GM19372 (cell line): Measurements from ENCODE around the gene ARL13B.
"Not testable (repeated sequence)": the region's sequence is repeated elsewhere in the genome, so short reads cannot be mapped to it uniquely, and the experiment has no call there.

ENCODE experiments used
- ATAC-seq: cut with Tn5 transposase; IDR thresholded peaks from one replicate; pipeline ENCODE4 v1.9.1; 2021; ENCODE audit warnings: mild to moderate bottlenecking, low read depth, moderate library complexity; ENCODE audit not compliant: unreplicated experiment

Gene ARL13B

DNA sequence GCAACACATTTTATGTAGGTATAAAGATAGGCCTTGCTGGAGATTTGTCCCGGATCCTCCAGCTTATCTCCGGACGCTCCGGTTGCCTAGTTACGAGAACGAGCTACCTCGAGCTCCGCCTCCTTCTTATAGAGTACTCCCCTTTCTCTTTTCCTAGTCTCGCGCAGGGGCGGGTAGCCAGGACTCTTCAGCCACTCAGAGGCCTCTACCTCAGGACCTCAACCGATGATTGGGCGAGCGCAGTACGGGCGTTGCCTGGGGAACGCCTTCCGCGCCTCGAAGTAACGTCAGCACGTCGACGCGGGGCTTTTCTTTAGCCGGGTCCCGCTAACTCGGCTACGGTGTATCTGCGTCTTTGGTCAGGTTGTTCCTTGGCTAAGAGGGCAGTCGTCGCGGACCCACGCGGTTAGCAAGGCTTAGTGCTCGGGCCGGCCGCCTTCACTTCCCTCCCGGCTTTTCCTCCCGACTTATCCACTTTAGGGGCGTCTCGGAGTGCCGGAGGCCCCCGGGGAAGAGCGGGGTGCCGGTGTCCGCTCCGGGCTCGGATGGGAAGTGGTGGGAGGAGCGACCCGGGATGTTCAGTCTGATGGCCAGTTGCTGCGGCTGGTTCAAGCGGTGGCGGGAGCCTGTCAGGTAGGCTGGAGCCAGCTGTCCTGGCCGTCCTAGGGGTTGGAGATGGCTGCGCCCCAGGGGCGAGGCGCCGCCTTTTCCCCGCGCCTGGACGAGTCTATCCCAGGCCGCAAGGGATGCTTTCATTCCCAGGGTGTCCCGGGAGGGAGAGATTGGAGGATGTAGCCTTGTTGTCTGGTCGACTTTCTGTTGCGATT lies at the start of gene ARL13B:
Gene ARL13B (plus strand): TSS at position 306 of the 827 bp plus-strand sequence. CDS start 269 bp downstream, at position 575.
- peak; percentile 100 for ATAC-seq

DNA sequence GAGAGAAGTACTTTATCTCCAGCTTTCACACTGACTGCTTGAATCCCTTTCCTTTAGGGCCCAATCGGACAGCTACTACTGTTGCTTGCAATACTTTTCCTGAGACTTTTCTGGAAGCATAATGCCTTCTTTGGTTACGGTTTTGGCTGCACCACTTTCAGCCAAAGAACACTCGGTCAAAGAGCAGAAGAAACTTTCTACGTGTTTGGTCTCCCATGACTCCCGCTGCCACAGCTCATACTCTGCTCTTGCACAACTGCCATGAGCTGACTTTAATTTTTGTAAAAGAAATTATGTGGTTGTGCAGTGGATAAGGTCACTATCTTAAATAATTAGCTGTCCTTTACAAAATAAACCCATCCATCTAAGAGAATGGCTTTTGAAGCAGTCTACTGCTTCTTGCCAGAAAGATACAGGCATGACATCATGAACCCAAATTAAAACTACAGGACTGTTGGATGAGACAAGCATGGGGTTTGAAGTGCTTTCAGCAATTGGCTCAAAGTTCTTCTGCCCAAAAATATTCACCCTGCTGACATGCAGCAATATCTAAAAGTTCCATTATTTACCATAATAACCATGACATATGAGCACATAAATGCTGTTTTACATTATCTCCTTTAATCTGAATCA lies 48.2 kb upstream of the ARL13B start:
- no peak for ATAC-seq

- no peak for ATAC-seq
These were observed 45.4 kb upstream of the ARL13B start for GRCh38 chr3:93934366-93935046.

- no peak for ATAC-seq
These were observed 43.4 kb upstream of the ARL13B start for GRCh38 chr3:93936549-93936948.

DNA sequence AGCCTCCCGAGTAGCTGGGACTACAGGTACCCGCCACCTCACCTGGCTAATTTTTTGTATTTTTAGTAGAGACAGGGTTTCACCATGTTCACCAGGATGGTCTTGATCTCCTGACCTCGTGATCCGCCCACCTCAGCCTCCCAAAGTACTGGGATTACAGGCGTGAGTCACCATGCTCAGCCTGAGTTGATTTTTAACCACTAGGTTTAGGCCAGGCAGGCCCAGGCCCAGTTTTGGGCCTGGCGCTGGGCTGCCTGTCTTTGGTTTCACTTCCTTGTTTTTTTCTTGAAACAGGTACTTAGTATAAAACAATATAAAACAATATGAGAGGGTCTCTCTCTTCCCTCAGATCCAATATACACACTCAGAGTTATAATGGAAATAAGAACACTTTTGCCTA lies 42.5 kb upstream of the ARL13B start:
- not testable (repeated sequence) for ATAC-seq

DNA sequence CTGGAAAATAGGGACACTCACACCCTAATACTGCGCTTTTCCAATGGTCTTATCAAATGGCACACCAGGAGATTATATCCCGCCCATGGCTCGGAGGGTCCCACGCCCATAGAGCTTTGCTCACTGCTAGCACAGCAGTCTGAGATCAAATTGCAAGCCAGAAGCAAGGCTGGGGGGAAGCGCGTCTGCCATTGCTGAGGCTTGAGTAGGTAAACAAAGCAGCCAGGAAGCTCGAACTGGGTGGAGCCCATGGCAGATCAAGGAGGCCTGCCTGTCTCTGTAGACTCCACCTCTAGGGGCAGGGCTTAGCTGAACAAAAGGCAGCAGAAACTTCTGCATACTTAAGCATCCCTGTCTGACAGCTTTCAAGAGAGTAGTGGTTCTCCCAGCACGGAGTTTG lies 30.0 kb upstream of the ARL13B start:
- ATAC-seq = not testable (repeated sequence)

DNA sequence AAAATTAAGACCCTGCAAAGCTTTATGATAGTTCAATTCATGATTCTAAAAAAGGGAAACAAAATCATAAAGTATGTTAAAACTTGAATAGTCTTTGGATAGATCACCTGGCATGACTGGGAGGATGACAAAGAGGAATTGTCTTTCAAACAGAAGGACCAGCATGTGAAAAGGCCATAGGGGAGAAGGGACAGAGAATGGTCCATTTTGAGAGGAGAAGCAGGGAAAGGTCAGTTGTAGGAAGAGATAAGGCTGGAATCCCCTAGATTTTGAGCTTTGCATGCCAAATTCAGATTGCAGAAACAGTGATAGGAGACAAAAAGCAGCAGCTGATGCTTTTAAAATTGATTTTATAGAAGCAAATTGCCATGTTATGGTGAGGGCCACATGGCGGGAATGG lies 18.9 kb upstream of the ARL13B start:
- ATAC-seq = no peak

- no peak for ATAC-seq
These were observed 18.5 kb upstream of the ARL13B start for GRCh38 chr3:93961489-93961888.

DNA sequence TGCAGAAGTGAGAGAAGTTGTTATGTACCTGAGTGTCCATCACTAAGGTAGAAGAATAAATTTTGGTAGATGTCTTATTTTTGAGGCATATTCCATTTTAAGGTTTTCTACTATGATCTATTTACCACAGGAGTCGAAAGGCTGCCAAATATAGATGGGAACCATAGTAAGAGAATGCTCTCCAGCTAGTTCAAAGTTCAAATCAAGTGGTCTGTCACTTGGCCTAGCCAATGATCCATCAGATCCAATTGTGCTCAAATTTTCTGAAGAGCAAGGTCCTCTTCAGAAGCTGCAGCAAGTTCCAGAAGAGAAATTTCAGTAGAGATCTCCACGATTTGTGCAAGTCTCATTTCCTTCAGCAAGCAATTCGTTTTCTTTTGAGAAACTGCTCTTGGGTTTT lies 17.2 kb upstream of the ARL13B start:
- ATAC-seq = no peak

- ATAC-seq = not testable (repeated sequence)
These were observed 14.8 kb upstream of the ARL13B start for GRCh38 chr3:93965106-93965505.

DNA sequence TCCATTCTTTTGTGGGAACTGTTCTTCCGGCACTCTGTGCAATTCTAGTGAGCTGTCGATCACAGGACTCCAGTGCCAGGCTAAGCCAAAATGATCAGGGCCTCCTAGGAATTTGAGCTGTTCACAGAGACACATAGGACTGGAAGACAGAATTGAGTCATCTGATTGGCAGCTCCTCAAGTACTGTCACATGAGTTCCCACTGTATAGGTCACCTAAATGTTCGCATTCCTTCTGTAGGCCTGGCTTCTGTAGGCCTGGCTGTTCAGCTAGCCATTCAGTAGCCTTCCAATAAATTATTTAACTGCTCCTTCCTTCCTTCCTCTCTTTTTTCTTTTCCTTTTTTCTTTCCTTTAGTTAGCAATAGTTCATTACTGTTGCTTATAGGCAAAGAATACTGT lies 10.5 kb upstream of the ARL13B start:
- no peak for ATAC-seq

GRCh38 chr3:93969997-93970396 lies 10.0 kb upstream of the ARL13B start:
- ATAC-seq = no peak

DNA sequence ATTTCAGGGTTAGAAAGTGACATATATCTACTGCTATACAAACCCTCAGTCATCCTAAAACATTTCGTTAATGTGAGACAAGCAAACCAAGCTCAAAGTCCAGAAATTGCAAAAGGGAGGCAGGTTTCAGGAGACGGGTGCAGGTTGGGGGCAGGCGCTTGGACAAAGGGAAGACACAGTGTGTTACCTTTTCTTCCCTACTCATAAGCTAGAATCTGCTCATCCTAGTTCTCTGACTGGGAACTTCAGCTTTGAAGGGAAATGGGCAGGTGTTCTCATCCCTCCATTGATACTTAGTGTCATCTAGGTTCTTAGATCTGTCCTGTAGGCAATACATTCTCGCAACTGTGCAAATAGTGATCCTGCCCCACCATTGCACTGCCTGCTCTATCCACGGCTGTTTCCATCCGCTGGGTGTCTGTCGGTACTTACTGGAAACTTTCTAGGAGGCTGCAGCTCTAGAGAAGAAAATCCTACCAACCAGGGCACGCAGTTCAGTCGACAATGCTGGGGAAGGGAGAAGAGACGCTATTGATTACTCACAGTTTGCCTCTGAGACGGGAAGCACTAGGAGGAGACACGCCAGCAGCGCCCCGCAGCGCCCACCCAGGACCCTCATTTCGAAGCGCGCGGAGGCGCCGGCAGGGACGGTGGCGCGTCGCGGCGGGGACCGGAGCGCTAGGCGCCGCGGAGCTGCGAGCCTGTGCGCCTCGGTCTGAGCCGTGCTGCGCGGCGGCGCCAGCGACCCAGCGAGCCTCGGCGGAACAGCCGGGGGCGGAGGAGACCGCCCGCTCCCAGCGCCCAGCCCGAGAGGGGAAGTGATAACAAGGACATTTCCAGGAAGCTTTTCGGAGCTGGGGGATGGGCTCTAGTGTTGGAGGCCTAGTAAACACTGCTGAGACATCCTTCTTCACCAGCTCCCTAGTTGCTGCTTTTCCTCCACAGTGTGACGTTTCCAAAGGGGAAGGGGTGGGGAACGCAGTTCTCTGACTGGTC lies 6.5 kb upstream of the ARL13B start, which contains the start of gene PROS1:
Gene PROS1 (minus strand): TSS at position 766 of the 996 bp plus-strand sequence. CDS start 147 bp downstream, at position 619.
- ATAC-seq = peak; percentile 91

- no peak for ATAC-seq
These were observed 1.7 kb downstream of the ARL13B start for GRCh38 chr3:93981649-93982048.

DNA sequence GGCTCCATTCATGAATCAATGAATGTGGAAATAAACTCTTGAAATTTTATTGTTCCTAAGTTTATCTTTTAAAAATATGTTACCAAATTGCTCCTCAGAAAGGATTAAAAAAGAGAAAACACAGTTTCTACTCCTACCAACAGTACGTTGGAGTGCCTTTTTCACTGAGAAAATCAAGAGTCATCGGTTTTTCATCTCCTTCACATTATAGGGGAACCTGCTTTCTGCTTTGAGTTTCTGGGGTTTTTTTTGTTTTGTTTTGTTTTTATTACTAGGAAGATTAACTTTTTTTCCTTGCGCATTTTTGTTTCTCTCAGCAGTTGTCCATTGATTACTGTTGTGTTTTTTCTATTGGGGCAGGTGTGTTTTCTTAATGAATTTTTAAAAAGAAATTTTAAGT lies 3.5 kb downstream of the ARL13B start:
- ATAC-seq = no peak

GRCh38 chr3:93984618-93985017 lies 4.7 kb downstream of the ARL13B start:
- no peak for ATAC-seq

- ATAC-seq = no peak
These were observed 8.3 kb downstream of the ARL13B start for GRCh38 chr3:93988283-93988682.

DNA sequence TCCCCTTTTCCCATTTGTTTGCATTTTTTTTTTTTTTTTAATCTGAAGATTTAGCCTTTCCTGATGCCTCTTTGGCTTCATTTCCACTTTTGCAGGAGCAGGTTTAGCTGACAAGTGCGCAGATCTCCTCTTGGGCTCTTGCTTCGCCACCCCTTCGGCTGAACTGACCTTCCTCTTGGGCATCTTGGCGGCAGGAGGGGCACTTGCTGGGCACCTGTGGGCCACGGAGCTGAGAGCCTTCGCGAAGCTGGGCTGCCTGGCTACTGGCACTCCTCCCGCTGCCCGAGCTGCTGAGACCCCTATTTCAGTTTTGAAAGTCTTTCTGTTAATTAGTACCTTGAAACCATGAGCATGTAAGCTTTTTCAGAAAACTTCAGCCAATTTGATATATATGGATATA lies 8.8 kb downstream of the ARL13B start:
- ATAC-seq = no peak

DNA sequence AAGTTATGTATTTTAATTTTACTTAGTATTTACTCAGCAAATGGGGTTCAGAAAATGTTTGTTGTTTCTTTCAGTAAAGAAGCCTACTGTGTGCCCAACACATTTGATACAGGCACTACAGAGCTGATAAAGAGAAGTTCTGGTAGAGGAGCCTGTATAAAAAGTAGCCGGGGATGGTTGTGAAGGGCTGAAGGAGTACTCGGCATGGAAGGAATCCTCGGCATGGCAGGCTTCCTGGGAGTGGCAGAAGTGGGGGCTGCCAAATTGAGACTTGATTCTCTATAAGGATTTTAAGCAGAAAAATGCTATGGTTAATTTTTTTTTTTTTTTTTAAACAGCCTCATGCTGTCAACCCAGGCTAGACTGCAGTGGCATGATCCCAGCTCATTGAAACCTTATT lies 9.3 kb downstream of the ARL13B start:
- no peak for ATAC-seq

DNA sequence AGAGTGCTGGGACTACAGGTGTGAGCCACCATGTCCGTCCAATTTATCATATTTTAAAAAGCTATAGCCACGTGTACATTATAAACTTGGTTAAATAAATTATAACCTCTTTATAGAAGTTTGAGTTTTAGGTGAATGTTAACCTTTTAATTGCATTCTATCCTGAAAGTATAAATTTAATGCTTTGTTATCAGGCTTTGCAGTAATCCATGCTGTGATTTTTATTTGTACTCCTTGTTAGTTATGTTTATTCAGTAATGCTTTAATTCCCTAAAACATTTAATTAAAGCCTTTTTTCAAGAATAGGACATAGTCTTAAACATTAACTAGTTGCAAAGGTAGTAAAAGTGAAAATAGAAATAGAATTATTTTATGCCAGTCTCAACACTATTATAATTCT lies 11.7 kb downstream of the ARL13B start:
- ATAC-seq = no peak
